Measurements from ENCODE around the gene TARBP2. TPM values are rescaled to one million over a fixed set of nuclear protein-coding genes. Genes with fewer than 3 reads are reported as not detected.

TARBP2 gene
- total RNA-seq, 2 donors from 2014 or later = 36.6 to 66.9 TPM

- H3K36me3 ChIP-seq (replicated peaks in 1 of 2; ENCODE audit: insufficient read depth in 1 of 2, low read depth in 2 of 2) = peaks cover 20 to 45% of the 10 kb centered on the region in 2 donors
- DNase-seq = no peak
- 15 to 59% methylated on average over 3 of the region's 3 CpGs for WGBS, 2 donors
- ATAC-seq = no peak
- no peaks in the 10 kb centered on the region for H3K9me3 ChIP-seq
- H3K4me1 ChIP-seq = peaks cover 19% of the 10 kb centered on the region
- intact Hi-C loops (cut with DNase I) = no loop called here
- TF ChIP-seq CTCF (IDR thresholded peaks at IDR 0.05) = no peak
- no peak for TF ChIP-seq POLR2A (IDR thresholded peaks at IDR 0.05)
- no peak overlapping the region for H3K4me3 ChIP-seq
- no peaks in the 10 kb centered on the region for H3K27me3 ChIP-seq
- H3K27ac ChIP-seq = no peak overlapping the region
These were observed 46.4 kb upstream of the TARBP2 start for GRCh38 chr12:53454707-53455106.

GRCh38 chr12:53456654-53457366 lies 44.3 kb upstream of the TARBP2 start:
- Histone ChIP-seq H3K27ac (no peak overlapping the region), H3K9me3 (no peaks in the 10 kb centered on the region), H3K36me3 (replicated peaks in 1 of 2; ENCODE audit: insufficient read depth in 1 of 2, low read depth in 2 of 2) (peaks cover 39 to 62% of the 10 kb centered on the region in 2 donors), H3K27me3 (no peaks in the 10 kb centered on the region), H3K4me3 (no peak overlapping the region), H3K4me1 (peaks cover 19% of the 10 kb centered on the region)
- WGBS, 2 donors = 49 to 52% methylated on average over 6 of the region's 6 CpGs
- no peak for DNase-seq
- ATAC-seq = no peak
- intact Hi-C loops (cut with DNase I) = no loop called here
- TF ChIP-seq POLR2A (IDR thresholded peaks at IDR 0.05) (no peak), CTCF (IDR thresholded peaks at IDR 0.05) (no peak)

DNA sequence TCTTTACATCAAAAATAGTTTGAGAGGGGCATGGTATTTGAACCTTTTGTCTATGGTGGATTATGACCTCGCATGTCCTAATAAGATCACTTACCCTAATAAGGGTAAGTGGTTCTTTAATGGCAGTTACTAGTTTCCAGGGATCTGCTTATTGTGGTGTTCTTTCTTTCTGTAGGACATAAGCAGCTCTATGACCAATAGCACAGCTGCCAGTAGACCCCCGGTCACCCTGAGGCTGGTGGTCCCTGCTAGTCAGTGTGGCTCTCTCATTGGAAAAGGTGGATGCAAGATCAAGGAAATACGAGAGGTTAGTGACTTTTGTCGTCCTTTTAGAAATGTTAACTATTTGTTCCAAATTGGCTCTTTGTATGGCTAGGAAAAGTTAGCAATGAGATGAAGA lies 42.0 kb upstream of the TARBP2 start:
- Histone ChIP-seq H3K27ac (no peak overlapping the region), H3K9me3 (no peaks in the 10 kb centered on the region), H3K4me3 (no peak overlapping the region), H3K36me3 (replicated peaks in 1 of 2; ENCODE audit: insufficient read depth in 1 of 2, low read depth in 2 of 2) (peaks cover 50 to 84% of the 10 kb centered on the region in 2 donors), H3K4me1 (peaks cover 8% of the 10 kb centered on the region), H3K27me3 (no peaks in the 10 kb centered on the region)
- intact Hi-C loops (cut with DNase I) = no loop called here
- WGBS, 2 donors = 69% methylated on average over 4 of the region's 4 CpGs
- TF ChIP-seq CTCF (IDR thresholded peaks at IDR 0.05) = no peak
- no peak for TF ChIP-seq POLR2A (IDR thresholded peaks at IDR 0.05)
- no peak for ATAC-seq
- DNase-seq = no peak

GRCh38 chr12:53461059-53461458 lies 40.0 kb upstream of the TARBP2 start:
- Histone ChIP-seq H3K4me3 (no peak overlapping the region), H3K4me1 (no peaks in the 10 kb centered on the region), H3K36me3 (replicated peaks in 1 of 2; ENCODE audit: insufficient read depth in 1 of 2, low read depth in 2 of 2) (peaks cover 60 to 85% of the 10 kb centered on the region in 2 donors), H3K27me3 (no peaks in the 10 kb centered on the region), H3K27ac (no peak overlapping the region), H3K9me3 (no peaks in the 10 kb centered on the region)
- intact Hi-C loops (cut with DNase I) = no loop called here
- DNase-seq = no peak
- no peak for ATAC-seq
- WGBS, 2 donors = 69 to 75% methylated on average over 3 of the region's 3 CpGs
- TF ChIP-seq POLR2A (IDR thresholded peaks at IDR 0.05) (no peak), CTCF (IDR thresholded peaks at IDR 0.05) (no peak)

- TF ChIP-seq POLR2A (IDR thresholded peaks at IDR 0.05) = no peak
- no peak for TF ChIP-seq CTCF (IDR thresholded peaks at IDR 0.05)
- intact Hi-C loops (cut with DNase I) = no loop called here
- H3K27me3 ChIP-seq = no peaks in the 10 kb centered on the region
- ATAC-seq (no peak), DNase-seq (no peak)
- no peaks in the 10 kb centered on the region for H3K9me3 ChIP-seq
- 80 to 81% methylated on average over 8 of the region's 8 CpGs for WGBS, 2 donors
- no peak overlapping the region for H3K27ac ChIP-seq
- H3K4me1 ChIP-seq = no peaks in the 10 kb centered on the region
- H3K36me3 ChIP-seq (replicated peaks in 1 of 2; ENCODE audit: insufficient read depth in 1 of 2, low read depth in 2 of 2) = peaks cover 56 to 81% of the 10 kb centered on the region in 2 donors
- H3K4me3 ChIP-seq = no peak overlapping the region
These were observed 39.5 kb upstream of the TARBP2 start for GRCh38 chr12:53461591-53461990.

Data from body of pancreas (tissue), 4 donors.